GM12878 (cell line): ENCODE measurements around the gene RIPPLY2.

Source experiments
- CHD2 ChIP-seq: IDR thresholded peaks from 2 replicates; pipeline ENCODE4 v1.6.1; 2011; ENCODE audit warnings: low read depth, low read length, improper control_type of control experiment, borderline replicate concordance
- CTCF ChIP-seq, 3 experiments: IDR thresholded peaks in 2 of 3; conservative IDR thresholded peaks in 1 of 3; 2 replicates each; pipeline ENCODE4 v1.5.1; 2011; ENCODE audit warnings: low read depth in 3 of 3, low read length in 3 of 3, mild to moderate bottlenecking in 3 of 3, control low read depth in 2 of 3, moderate library complexity in 2 of 3, inconsistent platforms in 1 of 3, mixed read lengths in 1 of 3; ENCODE audit not compliant: control insufficient read depth in 2 of 3, insufficient read depth in 1 of 3; ENCODE audit errors: extremely low read depth in 1 of 3
- EP300 ChIP-seq, 2 experiments: fragments of 150-350 bp in 1 of 2; IDR thresholded peaks; 2 replicates each; pipeline ENCODE4 v1.6.1; 2011 to 2012; ENCODE audit warnings: low read depth in 2 of 2, low read length in 2 of 2, borderline replicate concordance in 1 of 2, improper control_type of control experiment in 1 of 2, inconsistent platforms in 1 of 2; ENCODE audit not compliant: control insufficient read depth in 1 of 2
- EZH2 ChIP-seq: IDR thresholded peaks from 2 replicates; pipeline ENCODE4 v1.6.1; 2012; ENCODE audit warnings: low read depth, mild to moderate bottlenecking, control low read depth, inconsistent platforms, low read length, borderline replicate concordance; ENCODE audit not compliant: control insufficient read depth
- FOXK2 ChIP-seq: fragments of 450-650 bp; IDR thresholded peaks from 2 replicates; pipeline ENCODE4 v1.6.1; 2017; ENCODE audit warnings: mild to moderate bottlenecking, moderate library complexity
- FOXM1 ChIP-seq: IDR thresholded peaks from 2 replicates; pipeline ENCODE4 v1.6.1; 2012; ENCODE audit warnings: low read depth, mild to moderate bottlenecking, inconsistent platforms, low read length, moderate library complexity
- MAX ChIP-seq: IDR thresholded peaks from 2 replicates; pipeline ENCODE4 v1.6.1; 2012; ENCODE audit warnings: low read depth, low read length, improper control_type of control experiment
- NR2F1 ChIP-seq: fragments of 450-650 bp; conservative IDR thresholded peaks from 2 replicates; pipeline ENCODE4 v1.6.1; 2017; ENCODE audit warnings: mild to moderate bottlenecking
- POLR2A ChIP-seq: IDR thresholded peaks from 2 replicates; pipeline ENCODE4 v1.6.1; 2011; ENCODE audit warnings: low read depth, mild to moderate bottlenecking, low read length
- POLR2AphosphoS5 ChIP-seq: IDR thresholded peaks from 2 replicates; pipeline ENCODE4 v1.6.1; 2011; ENCODE audit warnings: mild to moderate bottlenecking, low read length, inconsistent platforms
- RAD21 ChIP-seq: IDR thresholded peaks from 2 replicates; pipeline ENCODE4 v1.6.1; 2011; ENCODE audit warnings: mild to moderate bottlenecking, low read depth, low read length, moderate library complexity; ENCODE audit not compliant: insufficient read depth
- SP1 ChIP-seq: IDR thresholded peaks from one replicate; pipeline ENCODE4 v1.6.1; 2011; ENCODE audit warnings: low read depth, low read length
- ZNF274 ChIP-seq: IDR thresholded peaks from one replicate; pipeline ENCODE4 v1.8.0; 2011; ENCODE audit not compliant: insufficient read length, insufficient read depth

DNA sequence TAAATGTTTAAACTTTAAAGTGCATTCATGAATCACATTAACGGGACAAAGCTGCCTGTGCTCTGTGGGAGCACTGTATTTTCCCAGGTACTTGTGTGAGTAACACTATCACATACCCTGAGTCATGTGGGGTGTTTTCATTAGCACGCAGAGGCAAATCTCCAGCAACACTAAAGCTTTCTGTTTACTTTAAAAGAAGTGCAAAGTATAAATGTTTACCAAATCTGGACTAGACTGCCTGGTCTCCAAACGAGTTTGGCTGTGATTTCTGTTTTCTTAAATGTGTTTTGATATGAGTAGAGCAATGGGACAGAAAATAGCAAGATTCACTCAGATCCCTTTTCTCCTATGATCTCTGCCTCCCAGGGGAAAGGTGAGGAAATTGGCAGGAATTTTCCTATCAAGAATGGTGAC lies 28.8 kb upstream of the RIPPLY2 start:
- no peak for TF ChIP-seq POLR2A
- TF ChIP-seq RAD21 = no peak
- no peak for TF ChIP-seq SP1
- no peak for TF ChIP-seq CTCF (IDR thresholded peaks at IDR 0.05 in 2 of 3, conservative IDR thresholded peaks at IDR 0.05 in 1 of 3; ENCODE audit: control insufficient read depth in 2 of 3, extremely low read depth in 1 of 3, insufficient read depth in 1 of 3, low read depth in 3 of 3, low read length in 3 of 3)
- TF ChIP-seq FOXM1 = no peak
- TF ChIP-seq MAX = no peak
- no peak for TF ChIP-seq EP300 (IDR thresholded peaks at IDR 0.05; ENCODE audit: borderline replicate concordance in 1 of 2, control insufficient read depth in 1 of 2, low read depth in 2 of 2, low read length in 2 of 2)
- no peak for TF ChIP-seq CHD2
- no peak for TF ChIP-seq NR2F1
- TF ChIP-seq POLR2AphosphoS5 = no peak
- TF ChIP-seq ZNF274 = no peak
- no peak for TF ChIP-seq FOXK2
- TF ChIP-seq EZH2 = no peak
